Endothelial cell of umbilical vein (primary cell): ENCODE data around the gene JMJD7. TPM values are rescaled to one million over a fixed set of nuclear protein-coding genes. Genes with fewer than 3 reads are reported as not detected.

ENCODE experiments used
- BruUV-seq: library from RNA; stranded (reverse); fragments of 400-500 nt; replicated peaks from 2 replicates; lab custom pipeline; 2021; lab: Mats Ljungman, UMichigan
- CTCF ChIA-PET: fragments of 300-600, 350-600 bp; sonication (Branson Sonifier 250); formaldehyde crosslinking; loops from one replicate; lab custom pipeline; 2021; ENCODE audit warnings: antibody characterized with exemption, inconsistent platforms; lab: Charles Lee
- POLR2A ChIA-PET: fragments of 300-600, 350-600 bp; sonication (Branson Sonifier 250); formaldehyde crosslinking; loops from one replicate; lab custom pipeline; 2021; ENCODE audit warnings: antibody characterized with exemption, inconsistent platforms; lab: Charles Lee
- DNase-seq: peaks from one replicate; pipeline ENCODE4 v3.0.0-alpha.2; 2011; ENCODE audit warnings: low read depth, low spot score
- FAIRE-seq: peaks from 2 replicates; lab custom pipeline; 2011; peaks lifted over from hg19 to GRCh38; lab: Jason Lieb, UNC
- H2AFZ ChIP-seq: 2 replicates; pipeline ENCODE4 v1.6.0; 2012; ENCODE audit warnings: low read depth, low read length, control low read depth, inconsistent platforms
- H3K27ac ChIP-seq: 2 replicates; pipeline ENCODE4 v1.5.1; 2011; ENCODE audit warnings: low read depth, mild to moderate bottlenecking, control low read depth, low read length, moderate library complexity; ENCODE audit not compliant: insufficient read depth
- H3K27me3 ChIP-seq, 2 experiments: 2 replicates each; pipeline versions ENCODE4 v1.6.0 to v1.6.1; 2011; ENCODE audit warnings: low read length in 2 of 2, mixed read lengths in 1 of 2; ENCODE audit not compliant: control insufficient read depth in 2 of 2, insufficient read depth in 2 of 2
- H3K36me3 ChIP-seq, 2 experiments: 2 replicates in 1 of 2; 3 replicates in 1 of 2; pipeline ENCODE4 v1.5.1; 2011; ENCODE audit warnings: low read length in 2 of 2, mild to moderate bottlenecking in 1 of 2, moderate library complexity in 1 of 2; ENCODE audit not compliant: control insufficient read depth in 2 of 2, insufficient read depth in 2 of 2; ENCODE audit errors: extremely low read depth in 1 of 2
- H3K4me1 ChIP-seq: 3 replicates; pipeline ENCODE4 v1.5.1; 2011; ENCODE audit warnings: mild to moderate bottlenecking, low read length; ENCODE audit not compliant: control insufficient read depth, insufficient read depth; ENCODE audit errors: extremely low read depth
- H3K4me2 ChIP-seq: 2 replicates; pipeline ENCODE4 v1.6.1; 2011; ENCODE audit warnings: low read length, control low read depth, mixed read lengths; ENCODE audit not compliant: insufficient read depth
- H3K4me3 ChIP-seq, 3 experiments: fragments of 200-600 bp in 1 of 3; sonication (generic), shearing (Covaris generic) in 1 of 3; replicated peaks in 1 of 3; 2 replicates each; pipeline ENCODE4 v1.5.1; 2011 to 2016; ENCODE audit warnings: control low read depth in 3 of 3, low read length in 3 of 3, mild to moderate bottlenecking in 2 of 3, inconsistent platforms in 1 of 3, low read depth in 1 of 3, moderate library complexity in 1 of 3; ENCODE audit not compliant: insufficient read depth in 1 of 3
- H3K79me2 ChIP-seq: 2 replicates; pipeline ENCODE4 v1.6.0; 2012; ENCODE audit warnings: low read length, inconsistent platforms; ENCODE audit not compliant: control insufficient read depth, insufficient read depth
- H3K9ac ChIP-seq: replicated peaks from 2 replicates; pipeline ENCODE3; 2011; ENCODE audit warnings: low read length, control low read depth; ENCODE audit not compliant: insufficient read depth; ENCODE audit errors: extremely low read depth
- H3K9me1 ChIP-seq: replicated peaks from 3 replicates; pipeline ENCODE4 v1.6.0; 2011; ENCODE audit warnings: mild to moderate bottlenecking, low read length; ENCODE audit not compliant: control insufficient read depth, insufficient read depth; ENCODE audit errors: extremely low read depth
- H3K9me3 ChIP-seq: replicated peaks from 2 replicates; pipeline ENCODE4 v1.5.1; 2012; ENCODE audit warnings: low read length, inconsistent platforms; ENCODE audit not compliant: control insufficient read depth, insufficient read depth
- H4K20me1 ChIP-seq: replicated peaks from 2 replicates; pipeline ENCODE3; 2011; ENCODE audit warnings: mild to moderate bottlenecking, low read length; ENCODE audit not compliant: control insufficient read depth, insufficient read depth; ENCODE audit errors: extremely low read depth
- CTCF ChIP-seq, 2 donors: IDR thresholded peaks; 1 replicate in 1 of 2; 2 replicates in 1 of 2; pipeline ENCODE4 v1.5.1; 2011; ENCODE audit warnings: low read length in 2 of 2, mild to moderate bottlenecking in 2 of 2, moderate library complexity in 2 of 2, control low read depth in 1 of 2, inconsistent platforms in 1 of 2, low read depth in 1 of 2; ENCODE audit not compliant: insufficient read depth in 1 of 2; ENCODE audit errors: extremely low read depth in 1 of 2
- EZH2 ChIP-seq: IDR thresholded peaks from 2 replicates; pipeline ENCODE4 v1.6.1; 2012; ENCODE audit warnings: borderline replicate concordance, low read depth, mild to moderate bottlenecking, moderate library complexity, low read length, inconsistent platforms; ENCODE audit not compliant: severe bottlenecking
- FOS ChIP-seq: IDR thresholded peaks from 2 replicates; pipeline ENCODE4 v1.6.1; 2011; ENCODE audit warnings: mild to moderate bottlenecking, low read length, moderate library complexity, borderline replicate concordance; ENCODE audit not compliant: insufficient read depth
- JUN ChIP-seq: IDR thresholded peaks from 2 replicates; pipeline ENCODE4 v1.6.1; 2011; ENCODE audit warnings: borderline replicate concordance, low read depth; ENCODE audit not compliant: insufficient read length, insufficient read depth
- MAX ChIP-seq: IDR thresholded peaks from 2 replicates; pipeline ENCODE4 v1.6.1; 2011; ENCODE audit not compliant: insufficient read depth, insufficient read length
- MYC ChIP-seq: IDR thresholded peaks from one replicate; pipeline ENCODE4 v1.6.1; 2011; ENCODE audit warnings: mild to moderate bottlenecking, low read depth, low read length
- POLR2A ChIP-seq: IDR thresholded peaks from 2 replicates; pipeline ENCODE4 v1.6.1; 2012; ENCODE audit warnings: low read depth, mild to moderate bottlenecking, control low read depth, low read length
- dilution Hi-C: fragments of 300-500 bp; cut with MboI; formaldehyde crosslinking; loops from one replicate; pipeline ENCODE4 v1.15.0; 2019; ENCODE audit warnings: low sequenced_read_pairs; ENCODE audit not compliant: extremely low pct_ligation_motif_present
- intact Hi-C: fragments of 100-400 bp; cut with micrococcal nuclease; formaldehyde crosslinking; loops from one replicate; pipeline ENCODE4 v1.10.0; 2022
- polyA plus RNA-seq, 4 experiments: library from polyadenylated mRNA; depleted of rRNA in 3 of 4; stranded (reverse) in 3 of 4; unstranded in 1 of 4; fragments of >200 nt; gene quantifications; 2 replicates each; pipeline versions ENCODE4 v1.2.1 to v1.2.3, GENCODE V29; 2011 to 2012; ENCODE audit warnings: missing spikeins in 1 of 4
- total RNA-seq: library from RNA; stranded (reverse); gene quantifications from 2 replicates; pipeline ENCODE4 v1.2.3, GENCODE V29; 2021

JMJD7 gene
- total and polyA plus RNA-seq, 2 donors (not counting 3 experiments of a cell fraction or from before 2014, with no cell fraction given), result 7.3 to 11.4 TPM

GRCh38 chr15:41813426-41813825 lies 14.5 kb upstream of the JMJD7 start:
- intact Hi-C loops (no loop called here), dilution Hi-C loops (no loop called here)
- POLR2A ChIA-PET, result interaction anchor here (0.5 kb wide), 1 partner anchor 14 kb away, joined by 3 read pairs; no protein-coding TSS in a partner anchor
- H3K4me1 ChIP-seq, result peaks cover 8% of the 10 kb centered on the region
- DNase-seq, result no peak
- no peaks in the 10 kb centered on the region for H3K9me3 ChIP-seq
- H3K9me1 ChIP-seq, result no peaks in the 10 kb centered on the region
- no peak overlapping the region for H2AFZ ChIP-seq
- no peak overlapping the region for H3K9ac ChIP-seq
- no peak for FAIRE-seq
- H3K36me3 ChIP-seq, result peaks cover 10 to 41% of the 10 kb centered on the region in 2 experiments
- no peak overlapping the region for H3K4me3 ChIP-seq
- no TSS peak for BruUV-seq
- no peaks in the 10 kb centered on the region for H3K27me3 ChIP-seq
- TF ChIP-seq FOS, result no peak
- no peak for TF ChIP-seq POLR2A
- no peak for TF ChIP-seq MYC
- TF ChIP-seq MAX, result no peak
- no peak for TF ChIP-seq CTCF (IDR thresholded peaks at IDR 0.05; ENCODE audit: extremely low read depth in 1 of 2, insufficient read depth in 1 of 2, low read depth in 1 of 2, low read length in 2 of 2)
- no peak for TF ChIP-seq EZH2
- TF ChIP-seq JUN, result no peak
- CTCF ChIA-PET, result interaction anchor here (0.7 to 15.9 kb wide), 6 partner anchors 15 to 348 kb away, joined by 3 to 754 read pairs (median 6); partner anchors contain the start of genes JMJD7 and MAPKBP1
- no peaks in the 10 kb centered on the region for H4K20me1 ChIP-seq
- H3K27ac ChIP-seq, result no peak overlapping the region
- no peak overlapping the region for H3K4me2 ChIP-seq
- H3K79me2 ChIP-seq, result no peaks in the 10 kb centered on the region
